Sigmoid colon (tissue), 7 donors: Measurements from ENCODE around the gene PVALB. TPM values are rescaled to one million over a fixed set of nuclear protein-coding genes. Genes with fewer than 3 reads are reported as not detected.

Source experiments
- DNase-seq: peaks from one replicate; pipeline ENCODE4 v3.0.0-alpha.2; 2019
- H3K27ac ChIP-seq, 4 donors: fragments of 200-600 bp; sonication (generic); one replicate each; pipeline ENCODE4 v1.5.1; 2016 to 2019; ENCODE audit warnings: mild to moderate bottlenecking in 1 of 4
- H3K27me3 ChIP-seq, 3 donors: fragments of 200-600 bp; sonication (generic); one replicate each; pipeline ENCODE4 v1.5.1; 2019; ENCODE audit warnings: mild to moderate bottlenecking in 1 of 3
- H3K36me3 ChIP-seq, 4 donors: fragments of 200-600 bp; sonication (generic); one replicate each; pipeline ENCODE4 v1.5.1; 2016 to 2019
- H3K4me1 ChIP-seq, 4 donors: fragments of 200-600 bp; sonication (generic); one replicate each; pipeline ENCODE4 v1.5.1; 2017 to 2019
- H3K4me3 ChIP-seq, 4 donors: fragments of 200-600 bp; sonication (generic); one replicate each; pipeline ENCODE4 v1.5.1; 2017 to 2019; ENCODE audit warnings: mild to moderate bottlenecking in 2 of 4, moderate library complexity in 1 of 4
- H3K9me3 ChIP-seq, 4 donors: fragments of 200-600 bp in 3 of 4; sonication (generic) in 3 of 4; one replicate each; pipeline versions ENCODE4 v1.5.1 to v1.6.1; 2013 to 2019
- CTCF ChIP-seq, 4 experiments: fragments of 450-650 bp in 3 of 4; fragments of 200-600 bp in 1 of 4; IDR thresholded peaks; one replicate each; pipeline ENCODE4 v1.5.1; 2016 to 2019; ENCODE audit warnings: antibody characterized with exemption in 4 of 4, mild to moderate bottlenecking in 3 of 4, moderate library complexity in 2 of 4
- EP300 ChIP-seq, 4 donors: sonication (generic); formaldehyde crosslinking; IDR thresholded peaks; one replicate each; pipeline ENCODE4 v1.6.1; 2017; ENCODE audit warnings: antibody characterized with exemption in 4 of 4
- POLR2A ChIP-seq, 2 donors: fragments of 450-650 bp; IDR thresholded peaks; one replicate each; pipeline ENCODE4 v1.6.1; 2016; ENCODE audit warnings: antibody characterized with exemption in 2 of 2, mild to moderate bottlenecking in 2 of 2, moderate library complexity in 2 of 2
- POLR2AphosphoS5 ChIP-seq, 4 donors: sonication (generic); formaldehyde crosslinking; IDR thresholded peaks; one replicate each; pipeline ENCODE4 v1.6.1; 2017; ENCODE audit warnings: antibody characterized with exemption in 4 of 4
- WGBS, 2 donors: extraction: QIAGEN DNeasy Blood & Tissue Kit; methylation state at CpG; one replicate each; pipeline ENCODE4 v1.1.7; 2013; 5-methylcytosine and 5-hydroxymethylcytosine counted together
- intact Hi-C: fragments of 100-400 bp; cut with DNase I; formaldehyde crosslinking; loops from one replicate; pipeline ENCODE4 v1.15.1; 2023
- polyA plus RNA-seq, 3 donors: library from polyadenylated mRNA; stranded (reverse); fragments of 200-250 nt; gene quantifications; one replicate each; pipeline ENCODE4 v1.2.3, GENCODE V29; 2013
- total RNA-seq, 4 donors: library from RNA; depleted of rRNA; stranded (reverse); fragments of >200 nt; gene quantifications; one replicate each; pipeline ENCODE4 v1.1.0, GENCODE V29; 2016
- donor health status: healthy with polysubstance abuse.
- donor health status: Bipolar disorder and iron deficiency.
- donor health status: healthy.

PVALB gene
- total and polyA plus RNA-seq, 7 donors = not detected

GRCh38 chr22:36815558-36816338 is 1.1 kb downstream of the PVALB start:
- DNase-seq = no peak
- Histone ChIP-seq H3K36me3 (no peaks in the 10 kb centered on the region), H3K4me1 (peaks cover 0 to 14% (median 13%) of the 10 kb centered on the region in 4 donors), H3K4me3 (no peak overlapping the region), H3K27me3 (peaks cover 30 to 65% (median 49%) of the 10 kb centered on the region in 3 donors), H3K27ac (no peak overlapping the region), H3K9me3 (no peaks in the 10 kb centered on the region)
- TF ChIP-seq POLR2A (IDR thresholded peaks at IDR 0.05) = no peak
- no peak for TF ChIP-seq POLR2AphosphoS5 (IDR thresholded peaks at IDR 0.05)
- no peak for TF ChIP-seq CTCF (IDR thresholded peaks at IDR 0.05)
- TF ChIP-seq EP300 (IDR thresholded peaks at IDR 0.05) = no peak
- WGBS, 2 donors = 16 to 35% methylated on average over 8 of the region's 8 CpGs
- intact Hi-C loops = no loop called here

- TF ChIP-seq POLR2AphosphoS5 (IDR thresholded peaks at IDR 0.05) = no peak
- no peak for TF ChIP-seq EP300 (IDR thresholded peaks at IDR 0.05)
- TF ChIP-seq CTCF (IDR thresholded peaks at IDR 0.05) = no peak
- no peak for TF ChIP-seq POLR2A (IDR thresholded peaks at IDR 0.05)
- peaks cover 0 to 14% (median 13%) of the 10 kb centered on the region in 4 donors for H3K4me1 ChIP-seq
- intact Hi-C loops = no loop called here
- no peaks in the 10 kb centered on the region for H3K36me3 ChIP-seq
- H3K9me3 ChIP-seq = no peaks in the 10 kb centered on the region
- H3K27ac ChIP-seq = no peak overlapping the region
- no peak overlapping the region for H3K4me3 ChIP-seq
- no peak for DNase-seq
- 76 to 81% methylated on average over 10 of the region's 10 CpGs for WGBS, 2 donors
- H3K27me3 ChIP-seq = peaks cover 30 to 56% (median 49%) of the 10 kb centered on the region in 3 donors
These were observed 2.0 kb downstream of the PVALB start for GRCh38 chr22:36814801-36815200.

GRCh38 chr22:36811094-36811800 is 5.6 kb downstream of the PVALB start:
- no peak overlapping the region for H3K4me3 ChIP-seq
- no peaks in the 10 kb centered on the region for H3K9me3 ChIP-seq
- H3K27me3 ChIP-seq = peaks cover 7 to 23% (median 17%) of the 10 kb centered on the region in 3 donors
- no peak for DNase-seq
- intact Hi-C loops = no loop called here
- TF ChIP-seq POLR2A (IDR thresholded peaks at IDR 0.05) (no peak), CTCF (IDR thresholded peaks at IDR 0.05) (no peak), POLR2AphosphoS5 (IDR thresholded peaks at IDR 0.05) (no peak), EP300 (IDR thresholded peaks at IDR 0.05) (no peak)
- no peak overlapping the region for H3K27ac ChIP-seq
- peaks cover 0 to under 1% (median under 1%) of the 10 kb centered on the region in 4 donors for H3K4me1 ChIP-seq
- WGBS, 2 donors = 79 to 85% methylated on average over 3 of the region's 3 CpGs
- no peaks in the 10 kb centered on the region for H3K36me3 ChIP-seq

GRCh38 chr22:36809351-36809750 is 7.5 kb downstream of the PVALB start:
- Histone ChIP-seq H3K9me3 (no peaks in the 10 kb centered on the region), H3K4me1 (no peaks in the 10 kb centered on the region), H3K27me3 (peaks cover 0 to 22% (median 4%) of the 10 kb centered on the region in 3 donors), H3K4me3 (no peak overlapping the region), H3K27ac (no peak overlapping the region), H3K36me3 (no peaks in the 10 kb centered on the region)
- TF ChIP-seq POLR2A (IDR thresholded peaks at IDR 0.05) (no peak), EP300 (IDR thresholded peaks at IDR 0.05) (no peak), CTCF (IDR thresholded peaks at IDR 0.05) (no peak), POLR2AphosphoS5 (IDR thresholded peaks at IDR 0.05) (no peak)
- 80 to 91% methylated on average over 6 of the region's 6 CpGs for WGBS, 2 donors
- intact Hi-C loops = no loop called here
- no peak for DNase-seq
